NCI-H1436 treated with DMSO at 0.1 percent for 48 hours (cell line): ENCODE data around the gene ZNHIT1.
"Not testable (repeated sequence)": the region's sequence is repeated elsewhere in the genome, so short reads cannot be mapped to it uniquely, and the experiment has no call there.

Experiments
- DNase-seq: peaks from one replicate; lab custom pipeline; 2025; lab: John Stamatoyannopoulos, UW

Gene ZNHIT1

GRCh38 chr7:101241443-101242349 lies 23.7 kb downstream of the ZNHIT1 start:
- no peak for DNase-seq

GRCh38 chr7:101243646-101244374 lies 25.8 kb downstream of the ZNHIT1 start:
- DNase-seq: no peak

- peak; percentile 69 for DNase-seq
Measured at GRCh38 chr7:101244375-101245146, 26.6 kb downstream of the ZNHIT1 start, which contains the start of gene FIS1. Gene FIS1 (minus strand): TSS chr7:101245081. CDS start chr7:101245004, 77 bp downstream.

GRCh38 chr7:101245147-101245668 lies 27.2 kb downstream of the ZNHIT1 start:
- DNase-seq: no peak

GRCh38 chr7:101248276-101248675 lies 30.3 kb downstream of the ZNHIT1 start:
- DNase-seq: no peak

- DNase-seq: no peak
Measured at GRCh38 chr7:101250324-101250723, 32.4 kb downstream of the ZNHIT1 start.

GRCh38 chr7:101251871-101252659 lies 34.1 kb downstream of the ZNHIT1 start:
- DNase-seq: peak; percentile 69

GRCh38 chr7:101253199-101253598 lies 35.2 kb downstream of the ZNHIT1 start:
- DNase-seq: not testable (repeated sequence)

GRCh38 chr7:101255796-101256195 lies 37.8 kb downstream of the ZNHIT1 start:
- DNase-seq: no peak

GRCh38 chr7:101258243-101258731 lies 40.3 kb downstream of the ZNHIT1 start:
- no peak for DNase-seq

GRCh38 chr7:101264102-101264706 lies 46.2 kb downstream of the ZNHIT1 start:
- DNase-seq: not testable (repeated sequence)

- no peak for DNase-seq
Measured at GRCh38 chr7:101265622-101266516, 47.9 kb downstream of the ZNHIT1 start.

GRCh38 chr7:101269664-101270063 lies 51.7 kb downstream of the ZNHIT1 start:
- no peak for DNase-seq

GRCh38 chr7:101271021-101271420 lies 53.1 kb downstream of the ZNHIT1 start:
- DNase-seq: no peak

GRCh38 chr7:101273206-101273605 lies 55.2 kb downstream of the ZNHIT1 start:
- no peak for DNase-seq
